Breast epithelium (tissue), 3 donors: ENCODE data around the gene MAP4K1.

ENCODE experiments used
- CTCF ChIP-seq, 3 donors: fragments of 450-650 bp; IDR thresholded peaks; one replicate each; pipeline ENCODE4 v1.5.1; 2016 to 2017; ENCODE audit warnings: antibody characterized with exemption in 3 of 3, mild to moderate bottlenecking in 3 of 3, moderate library complexity in 3 of 3
- POLR2A ChIP-seq: fragments of 450-650 bp; IDR thresholded peaks from one replicate; pipeline ENCODE4 v1.6.1; 2016; ENCODE audit warnings: antibody characterized with exemption, mild to moderate bottlenecking, moderate library complexity
- POLR2AphosphoS5 ChIP-seq, 3 donors: sonication (generic); formaldehyde crosslinking; IDR thresholded peaks; one replicate each; pipeline ENCODE4 v1.6.1; 2017; ENCODE audit warnings: antibody characterized with exemption in 3 of 3

DNA sequence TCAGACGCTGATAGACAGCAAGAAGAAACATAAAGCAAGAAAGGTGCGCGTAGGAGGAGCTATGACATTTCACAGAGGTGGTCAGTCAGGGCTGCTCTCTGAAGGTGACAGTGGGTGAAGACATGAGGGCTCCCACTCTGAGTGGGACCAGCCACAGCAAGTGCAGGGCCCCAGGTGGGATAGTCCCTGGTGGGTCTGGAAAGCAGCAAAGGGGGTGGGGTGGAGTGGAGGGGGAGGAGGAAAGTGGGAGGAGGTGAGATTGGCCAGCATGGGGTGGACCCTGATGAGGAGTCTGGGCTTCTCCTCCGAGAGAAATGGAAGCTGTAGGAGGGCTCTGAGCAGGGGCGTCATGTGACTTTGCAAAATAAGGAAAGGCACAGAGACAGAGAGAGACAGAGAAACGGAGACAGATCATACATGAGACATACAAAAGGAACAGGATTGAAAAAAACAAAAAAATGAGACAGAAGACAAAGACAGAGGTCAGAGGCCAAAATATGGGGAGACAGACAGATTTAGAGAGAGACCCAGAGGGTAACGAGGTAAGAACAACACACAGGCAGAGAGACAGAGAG, 2.7 kb downstream of the MAP4K1 start:
- TF ChIP-seq CTCF (IDR thresholded peaks at IDR 0.05): no peak
- no peak for TF ChIP-seq POLR2AphosphoS5 (IDR thresholded peaks at IDR 0.05)
- TF ChIP-seq POLR2A: no peak
